ENCODE measurements around the gene EGFL8.

DNA sequence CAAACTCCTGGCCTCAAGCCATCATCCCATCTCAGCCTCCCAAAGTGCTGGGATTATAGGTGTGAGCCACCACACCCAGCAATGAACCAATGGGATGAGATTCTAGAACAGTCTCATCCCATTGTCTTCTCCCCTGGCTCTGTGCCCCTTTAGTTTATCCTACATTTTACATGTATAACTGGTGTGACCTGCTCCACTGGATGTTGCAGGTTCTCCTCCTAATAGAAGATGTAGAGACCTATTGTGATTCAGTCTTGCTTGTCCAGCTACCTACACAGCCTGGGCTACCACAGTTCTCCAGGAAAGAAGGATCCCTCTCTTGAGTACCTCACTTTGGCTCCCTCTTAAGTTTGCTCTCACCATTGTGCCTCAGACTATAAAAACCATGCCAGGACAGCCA, 32.3 kb upstream of the EGFL8 start:
- no peak for TF ChIP-seq MAX (IDR thresholded peaks at IDR 0.05)
- TF ChIP-seq TCF12 (IDR thresholded peaks at IDR 0.05; ENCODE audit: low read depth): no peak
